GM12891 (cell line): Measurements from ENCODE around the gene APOF.
"Not testable (repeated sequence)": the region's sequence is repeated elsewhere in the genome, so short reads cannot be mapped to it uniquely, and the experiment has no call there.

Experiments used
- DNase-seq: peaks from one replicate; pipeline ENCODE4 v3.0.0; 2011; ENCODE audit warnings: low spot score; ENCODE audit not compliant: insufficient read length
- FAIRE-seq: peaks from 2 replicates; lab custom pipeline; 2011; peaks lifted over from hg19 to GRCh38; lab: Jason Lieb, UNC
- PAX5 ChIP-seq: IDR thresholded peaks from 2 replicates; pipeline ENCODE4 v1.6.1; 2011; ENCODE audit warnings: low read length, moderate library complexity, mild to moderate bottlenecking; ENCODE audit not compliant: insufficient read depth, severe bottlenecking
- POLR2A ChIP-seq: IDR thresholded peaks from 2 replicates; pipeline ENCODE4 v1.6.1; 2011; ENCODE audit warnings: low read depth, low read length, control low read depth
- POLR2AphosphoS5 ChIP-seq: IDR thresholded peaks from 2 replicates; pipeline ENCODE4 v1.6.1; 2011; ENCODE audit warnings: low read depth, low read length, control low read depth
- POU2F2 ChIP-seq: IDR thresholded peaks from 2 replicates; pipeline ENCODE4 v1.6.1; 2011; ENCODE audit warnings: low read depth, mild to moderate bottlenecking, control low read depth, low read length, moderate library complexity
- SPI1 ChIP-seq: IDR thresholded peaks from 2 replicates; pipeline ENCODE4 v1.6.1; 2011; ENCODE audit warnings: low read depth, low read length, control low read depth
- TAF1 ChIP-seq: IDR thresholded peaks from 2 replicates; pipeline ENCODE4 v1.6.1; 2011; ENCODE audit warnings: low read depth, low read length, control low read depth

APOF gene

GRCh38 chr12:56346675-56347074 is 16.0 kb downstream of the APOF start:
- FAIRE-seq: peak; percentile 69
- no peak for TF ChIP-seq PAX5
- TF ChIP-seq SPI1: no peak
- no peak for TF ChIP-seq TAF1
- TF ChIP-seq POU2F2: no peak
- TF ChIP-seq POLR2AphosphoS5: no peak
- no peak for TF ChIP-seq POLR2A
- no peak for DNase-seq

DNA sequence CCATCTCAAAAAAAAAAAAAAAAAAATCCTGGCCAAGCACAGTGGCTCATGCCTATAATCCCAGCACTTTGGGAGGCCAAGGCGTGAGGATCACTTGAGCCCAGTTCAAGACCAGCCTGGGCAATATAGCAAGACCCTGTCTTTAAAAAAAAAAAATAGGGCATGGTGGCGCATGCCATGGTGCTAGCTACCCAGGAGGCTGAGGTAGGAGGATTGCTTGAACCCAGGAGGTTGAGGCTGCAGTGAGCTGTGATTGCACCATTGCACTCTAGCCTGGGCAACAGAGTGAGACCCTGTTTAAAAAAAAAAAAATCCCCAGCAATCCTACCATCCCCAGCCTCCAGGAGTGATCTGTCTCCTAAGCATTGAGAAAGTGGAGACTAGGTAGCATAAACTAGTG is 20.4 kb downstream of the APOF start:
- not testable (repeated sequence) for FAIRE-seq, DNase-seq

DNA sequence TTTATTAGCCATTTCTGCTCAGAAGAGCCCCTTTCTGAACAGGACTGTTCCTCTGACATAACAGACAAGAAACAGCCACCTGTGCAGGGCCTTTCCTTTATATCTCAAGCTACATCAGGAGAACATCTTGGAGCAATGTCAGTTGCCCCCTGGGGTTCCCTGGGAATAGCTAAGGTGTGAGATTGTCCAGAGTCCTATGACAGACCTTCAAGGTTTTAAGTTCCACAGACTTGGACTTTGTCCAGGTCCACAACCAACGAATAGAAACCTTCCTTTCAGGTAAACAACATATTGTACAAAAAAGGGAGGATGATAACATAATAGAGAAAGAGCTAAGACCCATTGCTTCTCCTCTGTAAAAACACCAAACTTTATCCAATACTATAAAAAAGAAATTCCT is 21.0 kb downstream of the APOF start:
- DNase-seq (no peak), FAIRE-seq (no peak)
- no peak for TF ChIP-seq POLR2A
- TF ChIP-seq TAF1: no peak
- TF ChIP-seq POLR2AphosphoS5: no peak
- TF ChIP-seq POU2F2: no peak
- TF ChIP-seq SPI1: no peak
- TF ChIP-seq PAX5: no peak

GRCh38 chr12:56339158-56339422 is 23.6 kb downstream of the APOF start:
- TF ChIP-seq POU2F2 (no peak), POLR2AphosphoS5 (no peak), SPI1 (no peak), POLR2A (no peak), TAF1 (no peak; the same call in 1 of the 2 replicates), PAX5 (no peak)
- FAIRE-seq (no peak), DNase-seq (no peak)

DNA sequence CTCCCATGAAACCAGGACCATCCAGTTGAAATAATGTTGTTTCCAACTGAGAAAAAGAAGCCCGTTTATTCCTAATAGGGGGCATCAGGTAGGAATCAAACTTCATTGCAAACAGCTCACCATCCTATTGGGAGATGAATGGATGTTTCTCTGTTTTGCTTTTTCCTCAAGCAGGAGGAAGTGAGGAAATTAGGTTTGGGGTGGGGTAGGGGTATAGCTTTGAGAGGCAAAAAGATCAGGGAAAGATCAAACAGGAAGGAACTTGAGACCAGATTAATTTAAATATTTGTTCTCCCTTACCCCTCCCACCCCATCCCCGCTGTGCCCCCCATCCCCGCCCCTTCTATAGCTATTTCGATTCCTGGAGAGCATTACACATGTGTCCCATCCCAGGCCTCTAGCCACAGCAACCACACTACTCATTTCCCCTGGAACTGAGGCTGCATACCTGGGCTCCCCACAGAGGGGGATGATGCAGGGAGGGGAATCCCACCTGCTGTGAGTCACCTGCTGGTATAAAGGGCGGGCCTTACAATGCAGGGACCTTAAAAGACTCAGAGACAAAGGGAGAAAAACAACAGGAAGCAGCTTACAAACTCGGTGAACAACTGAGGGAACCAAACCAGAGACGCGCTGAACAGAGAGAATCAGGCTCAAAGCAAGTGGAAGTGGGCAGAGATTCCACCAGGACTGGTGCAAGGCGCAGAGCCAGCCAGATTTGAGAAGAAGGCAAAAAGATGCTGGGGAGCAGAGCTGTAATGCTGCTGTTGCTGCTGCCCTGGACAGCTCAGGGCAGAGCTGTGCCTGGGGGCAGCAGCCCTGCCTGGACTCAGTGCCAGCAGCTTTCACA is 24.1 kb downstream of the APOF start, which contains the start of gene IL23A:
Gene IL23A, plus strand, starts transcription at position 577 of the 850 bp plus-strand sequence. Its CDS starts 161 bp downstream, at position 738.
- TF ChIP-seq TAF1 (no peak; the same call in 1 of the 2 replicates), POU2F2 (peak; percentile 61; the same call in 1 of the 2 replicates), PAX5 (no peak), POLR2A (peak; percentile 60; the same call in 1 of the 2 replicates), SPI1 (peak; percentile 29; the same call in 1 of the 2 replicates), POLR2AphosphoS5 (peak; percentile 44; the same call in 1 of the 2 replicates)
- DNase-seq (peak; percentile 21), FAIRE-seq (peak; percentile 80)

DNA sequence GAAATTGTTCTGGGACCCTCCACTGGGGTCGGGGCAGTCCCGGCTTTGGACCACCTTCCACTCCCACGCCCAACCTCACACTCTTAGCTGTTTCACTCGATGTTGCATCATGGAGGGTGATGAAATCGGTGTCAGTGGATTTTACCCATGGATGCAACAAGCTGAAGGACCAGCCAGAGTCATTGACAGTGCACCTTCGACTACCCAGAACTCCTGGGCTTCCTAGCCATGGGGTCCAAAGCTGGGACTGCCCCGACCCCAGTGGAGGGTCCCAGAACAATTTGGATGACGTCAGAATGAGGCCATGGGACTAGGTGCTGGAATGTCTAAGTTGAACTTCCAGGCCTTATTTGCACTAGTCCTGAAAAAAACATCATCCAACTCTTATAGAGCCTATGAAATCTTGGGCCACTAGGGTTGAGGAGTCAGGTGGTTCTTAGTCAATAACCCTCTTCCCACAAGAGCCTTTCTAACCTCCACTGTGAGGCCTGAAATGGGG is 24.9 kb downstream of the APOF start:
- FAIRE-seq (no peak), DNase-seq (no peak)
- TF ChIP-seq PAX5 (no peak), POLR2AphosphoS5 (no peak), TAF1 (no peak), POU2F2 (no peak), SPI1 (no peak), POLR2A (no peak)

GRCh38 chr12:56336361-56337167 is 26.1 kb downstream of the APOF start:
- DNase-seq: no peak

GRCh38 chr12:56335527-56335926 is 27.1 kb downstream of the APOF start:
- not testable (repeated sequence) for DNase-seq, FAIRE-seq

More at GRCh38 chr12:56336361-56337167, 26.1 kb downstream of the APOF start:
- peak; percentile 62 for FAIRE-seq
- TF ChIP-seq POU2F2 (peak; percentile 94), TAF1 (no peak), POLR2A (no peak), PAX5 (no peak), SPI1 (peak; percentile 69), POLR2AphosphoS5 (peak; percentile 39; the same call in 1 of the 2 replicates)

DNA sequence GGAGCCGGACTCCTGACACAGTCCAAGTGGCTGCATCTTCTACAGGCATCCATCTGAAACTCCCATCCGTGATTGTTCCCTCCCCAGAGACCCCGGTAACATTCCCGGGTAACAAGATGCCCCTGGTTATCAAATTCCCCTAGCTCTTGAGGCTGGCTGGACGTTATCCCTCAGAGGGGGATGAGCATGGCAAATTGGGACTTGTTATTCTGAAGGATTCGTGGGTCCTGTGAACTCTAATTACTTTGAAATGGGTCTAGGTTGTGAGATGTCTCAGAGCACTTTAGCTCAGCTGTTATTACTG is 28.2 kb downstream of the APOF start:
- TF ChIP-seq TAF1: no peak
- no peak for TF ChIP-seq POLR2A
- no peak for TF ChIP-seq POU2F2
- TF ChIP-seq PAX5: no peak
- TF ChIP-seq SPI1: no peak
- TF ChIP-seq POLR2AphosphoS5: no peak
- FAIRE-seq (no peak), DNase-seq (no peak)
